NT2/D1 (cell line): Measurements from ENCODE around the gene DRC7.
"Not testable (repeated sequence)": the region's sequence is repeated elsewhere in the genome, so short reads cannot be mapped to it uniquely, and the experiment has no call there.

Experiments
- DNase-seq: peaks from one replicate; pipeline ENCODE4 v3.0.0-alpha.2; 2011; ENCODE audit warnings: low read depth, low spot score
- H3K27me3 ChIP-seq: 2 replicates; pipeline ENCODE4 v1.6.0; 2011; ENCODE audit warnings: mild to moderate bottlenecking; ENCODE audit not compliant: insufficient read length, insufficient read depth
- H3K36me3 ChIP-seq: 2 replicates; pipeline ENCODE4 v1.6.1; 2011; ENCODE audit warnings: mild to moderate bottlenecking, low read length, mixed read lengths; ENCODE audit not compliant: insufficient read depth, insufficient read length
- H3K4me1 ChIP-seq: 2 replicates; pipeline ENCODE4 v1.5.1; 2011; ENCODE audit not compliant: insufficient read depth, insufficient read length
- H3K4me3 ChIP-seq: 2 replicates; pipeline ENCODE4 v1.5.1; 2011; ENCODE audit warnings: low read depth; ENCODE audit not compliant: insufficient read length
- H3K9ac ChIP-seq: 2 replicates; pipeline ENCODE4 v1.6.0; 2011; ENCODE audit warnings: low read depth; ENCODE audit not compliant: insufficient read length
- H3K9me3 ChIP-seq: 2 replicates; pipeline ENCODE4 v1.5.1; 2011; ENCODE audit warnings: mild to moderate bottlenecking, low read length; ENCODE audit not compliant: insufficient read depth
- SUZ12 ChIP-seq: IDR thresholded peaks from 2 replicates; pipeline ENCODE4 v1.6.1; 2011; ENCODE audit not compliant: insufficient read length, insufficient read depth; ENCODE audit errors: extremely low read depth
- YY1 ChIP-seq: IDR thresholded peaks from 2 replicates; pipeline ENCODE4 v1.6.1; 2011; ENCODE audit not compliant: insufficient read length, insufficient read depth
- ZNF274 ChIP-seq: IDR thresholded peaks from 2 replicates; pipeline ENCODE4 v1.6.1; 2011; ENCODE audit warnings: mild to moderate bottlenecking, low read depth, low read length

The DRC7 gene

DNA sequence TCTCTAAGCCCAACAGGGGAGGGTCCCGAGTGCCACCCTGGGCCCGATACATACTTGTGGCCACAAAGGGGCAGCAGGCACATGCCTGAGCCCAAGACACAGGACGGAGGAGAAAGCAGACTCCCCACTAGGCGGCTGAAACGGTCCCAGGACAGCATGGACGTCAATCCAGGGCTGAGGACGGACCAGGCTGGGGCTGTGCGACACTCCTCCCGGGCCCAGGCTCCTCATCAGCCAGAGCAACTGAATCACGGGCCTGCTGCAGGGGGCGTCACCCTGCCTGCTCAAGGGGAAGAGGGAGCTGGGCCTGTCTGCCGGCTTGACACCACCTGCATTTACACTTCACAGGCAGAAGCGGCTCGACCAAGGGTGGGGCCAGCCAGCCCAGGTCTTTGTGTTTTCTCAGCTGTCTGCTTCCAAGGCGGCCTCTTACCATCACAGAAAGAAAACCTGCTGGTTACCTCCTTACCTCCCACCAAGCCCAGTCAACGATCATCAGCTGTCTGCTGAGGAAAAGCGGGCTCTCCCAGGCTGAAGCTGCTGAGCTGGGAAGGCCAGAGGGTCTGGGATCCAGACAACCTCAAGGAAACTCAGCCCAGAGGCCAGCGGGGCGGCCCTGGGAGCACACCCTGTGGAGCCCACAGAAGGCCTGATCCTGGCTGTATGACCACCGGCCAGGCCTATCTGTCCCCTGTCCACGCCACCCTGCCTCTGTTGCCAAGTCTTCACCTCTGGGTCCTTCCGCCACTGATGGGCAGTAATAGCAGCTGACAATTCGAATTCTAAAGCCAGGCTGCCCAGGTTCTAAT is 81.3 kb downstream of the DRC7 start:
- peak; percentile 94 for DNase-seq
- Histone ChIP-seq H3K9ac (peak overlapping the region; percentile 71), H3K36me3 (peaks cover 20% of the 10 kb centered on the region), H3K4me3 (no peak overlapping the region), H3K4me1 (peaks cover 15% of the 10 kb centered on the region), H3K27me3 (no peaks in the 10 kb centered on the region), H3K9me3 (peaks cover 4% of the 10 kb centered on the region; the same call in 1 of the 2 replicates)
- TF ChIP-seq SUZ12 (no peak), ZNF274 (no peak), YY1 (peak; percentile 16)

DNA sequence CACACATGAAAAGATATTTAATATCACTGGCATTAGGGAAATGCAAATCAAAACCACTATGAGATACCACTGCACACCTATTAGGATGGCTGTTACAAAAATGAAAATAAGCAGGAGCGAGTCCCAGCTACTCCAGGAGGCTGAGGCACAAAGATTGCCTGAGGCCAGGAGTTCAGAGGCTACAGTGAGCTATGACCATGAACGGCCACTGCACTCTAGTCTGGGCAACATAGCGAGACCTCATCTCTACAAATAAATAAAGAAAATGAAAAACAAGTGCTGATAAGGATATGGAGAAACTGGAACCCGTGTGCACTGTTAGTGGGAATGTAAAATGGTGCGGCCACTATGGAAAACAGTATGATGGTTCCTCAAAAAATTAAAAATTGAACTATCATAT is 84.1 kb downstream of the DRC7 start:
- no peak overlapping the region for H3K9ac ChIP-seq
- no peak for DNase-seq
- H3K4me3 ChIP-seq = no peak overlapping the region
- no peaks in the 10 kb centered on the region for H3K27me3 ChIP-seq
- no peak for TF ChIP-seq SUZ12
- no peak for TF ChIP-seq YY1
- no peak for TF ChIP-seq ZNF274
- H3K36me3 ChIP-seq = peaks cover 17% of the 10 kb centered on the region
- peaks cover 4% of the 10 kb centered on the region; the same call in 1 of the 2 replicates for H3K9me3 ChIP-seq
- H3K4me1 ChIP-seq = peaks cover 26% of the 10 kb centered on the region

DNA sequence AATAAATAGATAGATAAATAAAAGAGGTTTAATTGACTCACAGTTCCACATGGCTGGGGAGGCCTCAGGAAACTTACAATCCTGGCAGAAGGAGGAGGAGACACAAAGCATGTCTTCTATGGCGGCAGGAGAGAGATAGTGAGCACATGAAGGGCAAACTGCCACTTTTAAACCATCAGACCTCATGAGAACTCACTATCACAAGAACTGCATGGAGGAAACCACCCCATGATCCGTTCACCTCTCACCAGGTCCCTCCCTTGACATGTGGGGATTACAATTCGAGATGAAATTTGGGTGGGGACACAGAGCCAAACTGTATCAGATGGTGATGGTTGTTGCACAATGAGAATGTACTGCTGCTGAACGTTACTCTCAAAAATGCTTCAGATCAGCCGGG is 85.2 kb downstream of the DRC7 start:
- not testable (repeated sequence) for H3K9ac ChIP-seq, H3K9me3 ChIP-seq, H3K4me3 ChIP-seq, DNase-seq, H3K27me3 ChIP-seq
- H3K36me3 ChIP-seq = peaks cover 20% of the 10 kb centered on the region
- peaks cover 24% of the 10 kb centered on the region for H3K4me1 ChIP-seq

DNA sequence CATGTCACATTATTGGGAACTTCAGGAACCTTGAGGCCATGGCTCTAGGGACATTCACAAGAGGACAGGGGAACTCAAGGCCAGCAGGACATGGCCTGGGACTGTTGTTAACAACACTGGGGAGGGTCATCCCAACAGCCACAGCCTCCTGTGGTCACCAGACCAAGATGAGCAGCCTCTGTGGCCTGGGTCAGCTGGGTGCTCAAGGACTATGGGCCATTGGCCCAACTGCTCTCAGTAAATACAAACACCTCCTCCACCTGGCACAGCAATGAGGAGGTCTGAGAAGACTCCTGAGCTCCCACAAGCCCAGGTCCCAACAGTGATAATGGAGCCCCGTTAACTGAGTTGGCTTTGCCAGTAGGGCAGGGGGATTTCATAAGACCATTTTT is 86.7 kb downstream of the DRC7 start:
- peaks cover 30% of the 10 kb centered on the region for H3K36me3 ChIP-seq
- H3K9me3 ChIP-seq = no peaks in the 10 kb centered on the region
- no peak overlapping the region for H3K4me3 ChIP-seq
- no peaks in the 10 kb centered on the region for H3K27me3 ChIP-seq
- peaks cover 14% of the 10 kb centered on the region for H3K4me1 ChIP-seq
- TF ChIP-seq ZNF274 (no peak), SUZ12 (no peak), YY1 (no peak)
- no peak overlapping the region for H3K9ac ChIP-seq
- DNase-seq = no peak
